ENCODE data around the gene ST6GALNAC1. TPM values are rescaled to one million over a fixed set of nuclear protein-coding genes. Genes with fewer than 3 reads are reported as not detected.
"Not testable (repeated sequence)": the region's sequence is repeated elsewhere in the genome, so short reads cannot be mapped to it uniquely, and the experiment has no call there.

ST6GALNAC1 gene
- total and polyA plus RNA-seq, 2 of the 13 experiments (the other 11 are each of a cell fraction or from before 2014, with no cell fraction given), result not detected

DNA sequence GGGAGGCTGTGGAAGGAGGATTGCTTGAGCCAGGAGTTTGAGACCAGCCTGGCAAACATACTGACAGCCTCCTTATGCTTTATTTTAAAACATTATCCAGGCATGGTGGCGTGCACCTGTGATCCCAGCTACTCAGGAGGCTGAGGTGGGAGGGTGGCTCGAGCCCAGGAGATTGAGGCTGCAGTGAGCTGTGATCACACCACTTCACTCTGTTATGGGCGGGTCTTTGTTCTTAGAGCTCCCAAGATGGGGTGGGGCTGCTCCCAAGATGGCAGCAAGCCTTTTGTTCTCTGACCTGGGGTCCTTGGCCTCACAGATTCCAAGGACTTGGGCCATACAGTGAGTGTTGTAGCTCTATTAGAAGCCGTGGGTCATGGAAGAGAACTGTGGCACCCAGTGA lies 31.8 kb downstream of the ST6GALNAC1 start (continued):
- TF ChIP-seq, protein P1, sequence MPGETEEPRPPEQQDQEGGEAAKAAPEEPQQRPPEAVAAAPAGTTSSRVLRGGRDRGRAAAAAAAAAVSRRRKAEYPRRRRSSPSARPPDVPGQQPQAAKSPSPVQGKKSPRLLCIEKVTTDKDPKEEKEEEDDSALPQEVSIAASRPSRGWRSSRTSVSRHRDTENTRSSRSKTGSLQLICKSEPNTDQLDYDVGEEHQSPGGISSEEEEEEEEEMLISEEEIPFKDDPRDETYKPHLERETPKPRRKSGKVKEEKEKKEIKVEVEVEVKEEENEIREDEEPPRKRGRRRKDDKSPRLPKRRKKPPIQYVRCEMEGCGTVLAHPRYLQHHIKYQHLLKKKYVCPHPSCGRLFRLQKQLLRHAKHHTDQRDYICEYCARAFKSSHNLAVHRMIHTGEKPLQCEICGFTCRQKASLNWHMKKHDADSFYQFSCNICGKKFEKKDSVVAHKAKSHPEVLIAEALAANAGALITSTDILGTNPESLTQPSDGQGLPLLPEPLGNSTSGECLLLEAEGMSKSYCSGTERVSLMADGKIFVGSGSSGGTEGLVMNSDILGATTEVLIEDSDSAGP (CRISPR knock-in tag; IDR thresholded peaks at IDR 0.05; ENCODE audit: borderline replicate concordance), result no peak
- TF ChIP-seq, protein P2, sequence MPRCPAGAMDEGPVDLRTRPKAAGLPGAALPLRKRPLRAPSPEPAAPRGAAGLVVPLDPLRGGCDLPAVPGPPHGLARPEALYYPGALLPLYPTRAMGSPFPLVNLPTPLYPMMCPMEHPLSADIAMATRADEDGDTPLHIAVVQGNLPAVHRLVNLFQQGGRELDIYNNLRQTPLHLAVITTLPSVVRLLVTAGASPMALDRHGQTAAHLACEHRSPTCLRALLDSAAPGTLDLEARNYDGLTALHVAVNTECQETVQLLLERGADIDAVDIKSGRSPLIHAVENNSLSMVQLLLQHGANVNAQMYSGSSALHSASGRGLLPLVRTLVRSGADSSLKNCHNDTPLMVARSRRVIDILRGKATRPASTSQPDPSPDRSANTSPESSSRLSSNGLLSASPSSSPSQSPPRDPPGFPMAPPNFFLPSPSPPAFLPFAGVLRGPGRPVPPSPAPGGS (CRISPR knock-in tag; IDR thresholded peaks at IDR 0.05), result no peak
- TF ChIP-seq ZFP82 (CRISPR knock-in tag; IDR thresholded peaks at IDR 0.05; ENCODE audit: borderline replicate concordance), result no peak

DNA sequence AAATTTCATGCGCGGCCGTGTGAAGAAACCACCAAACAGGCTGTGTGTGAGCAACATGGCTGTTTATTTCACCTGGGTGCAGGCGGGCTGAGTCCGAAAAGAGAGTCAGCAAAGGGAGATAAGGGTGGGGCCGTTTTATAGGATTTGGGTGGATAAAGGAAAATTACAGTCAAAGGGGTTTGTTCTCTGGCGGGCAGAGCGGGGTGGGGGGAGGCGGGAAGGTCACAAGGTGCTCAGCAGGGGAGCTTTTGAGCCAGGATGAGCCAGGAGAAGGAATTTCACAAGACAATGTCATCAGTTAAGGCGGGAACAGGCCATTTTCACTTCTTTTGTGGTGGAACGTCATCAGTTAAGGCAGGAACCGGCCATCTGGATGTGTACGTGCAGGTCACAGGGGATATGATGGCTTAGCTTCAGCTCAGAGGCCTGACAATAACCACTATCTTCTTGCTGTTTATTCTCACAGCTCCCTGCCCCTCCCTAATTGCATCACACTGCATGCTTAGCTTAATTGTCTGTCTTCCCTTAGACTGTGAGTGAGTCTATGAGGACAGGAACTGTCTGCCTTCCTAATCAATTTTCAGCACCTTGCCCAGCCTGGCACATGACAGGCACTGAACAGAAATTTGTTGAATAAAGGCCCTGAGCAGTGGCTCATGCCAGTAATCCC lies 32.3 kb downstream of the ST6GALNAC1 start:
- POLR2A ChIA-PET, result interaction anchor here (3.2 to 4.2 kb wide), 3 partner anchors 12 to 60 kb away, joined by 22 to 39 read pairs (median 32); no protein-coding TSS in a partner anchor
- intact Hi-C loops (cut with micrococcal nuclease; ENCODE audit: unreplicated experiment), result loop anchor here (5.0 kb wide), 1 partner anchor 54 kb away; no protein-coding TSS in a partner anchor
- H4K20me1 ChIP-seq (ENCODE audit: insufficient read depth, low read length); H3K79me2 ChIP-seq (ENCODE audit: insufficient read depth, low read length); BruUV-seq (replicated peaks); FAIRE-seq; H2AFZ ChIP-seq (ENCODE audit: low read length); H3K27ac ChIP-seq (ENCODE audit: extremely low read length, insufficient read depth, low read length); H3K4me3 ChIP-seq (replicated peaks in 1 of 3; ENCODE audit: insufficient read depth in 1 of 3, low read depth in 2 of 3, low read length in 3 of 3); H3K36me3 ChIP-seq (replicated peaks in 1 of 2; ENCODE audit: control insufficient read depth in 1 of 2, insufficient read depth in 2 of 2, low read length in 2 of 2); H3K27me3 ChIP-seq (ENCODE audit: control insufficient read depth in 1 of 2, insufficient read depth in 2 of 2, low read length in 2 of 2); in situ Hi-C loops (cut with HindIII; ENCODE audit: extremely low pct_ligation_motif_present, low pct_unique_long_range_greater_than_20kb); DNase-seq (ENCODE audit: low spot score); H3K9me3 ChIP-seq (ENCODE audit: low read length); H3K4me2 ChIP-seq (ENCODE audit: low read depth, low read length); CTCF ChIA-PET (ENCODE audit: low intra/inter-chr PET ratio, low total read pairs); H3K9ac ChIP-seq (ENCODE audit: insufficient read depth, low read depth, low read length); ATAC-seq: not testable (repeated sequence)
- TF ChIP-seq CEBPG (CRISPR knock-in tag; IDR thresholded peaks at IDR 0.05), result peak; percentile 44; the same call in 1 of the 2 replicates
- peak; percentile 17; the same call in 1 of the 2 replicates for TF ChIP-seq CEBPB (IDR thresholded peaks at IDR 0.05; ENCODE audit: borderline replicate concordance, low read depth, low read length)
- 27% methylated on average over 13 of the region's 13 CpGs for WGBS (ENCODE audit: low lambda C conversion rate)
- peaks cover 34% of the 10 kb centered on the region for H3K4me1 ChIP-seq (ENCODE audit: insufficient read depth, low read length)

All from HepG2 (cell line).